Neural progenitor cell (in vitro differentiated cells): Measurements from ENCODE around the gene COX10. TPM values are rescaled to one million over a fixed set of nuclear protein-coding genes. Genes with fewer than 3 reads are reported as not detected.

Experiments
- DNase-seq: peaks from one replicate; pipeline ENCODE4 v3.0.0-alpha.2; 2016; ENCODE audit warnings: low spot score
- H2AFZ ChIP-seq: fragments of 200-600 bp; sonication (generic); replicated peaks from 2 replicates; pipeline ENCODE4 v1.6.1; 2016; ENCODE audit warnings: antibody characterized with exemption
- H3F3A ChIP-seq: fragments of 200-600 bp; sonication (generic); 2 replicates; pipeline ENCODE4 v1.6.1; 2016; ENCODE audit warnings: antibody characterized with exemption, low read depth
- H3K27ac ChIP-seq: fragments of 200-600 bp; sonication (generic); 2 replicates; pipeline ENCODE4 v1.5.1; 2016; ENCODE audit warnings: mild to moderate bottlenecking
- H3K27me3 ChIP-seq: fragments of 200-600 bp; sonication (generic); 2 replicates; pipeline ENCODE4 v1.6.1; 2016; ENCODE audit warnings: mild to moderate bottlenecking, moderate library complexity
- H3K36me3 ChIP-seq: fragments of 200-600 bp; sonication (generic); 2 replicates; pipeline ENCODE4 v1.5.1; 2016
- H3K4me1 ChIP-seq: fragments of 200-600 bp; sonication (generic); 2 replicates; pipeline ENCODE4 v1.6.1; 2016; ENCODE audit warnings: mixed run types
- H3K4me2 ChIP-seq: fragments of 200-600 bp; sonication (generic); 2 replicates; pipeline ENCODE4 v1.6.1; 2016
- H3K4me3 ChIP-seq: fragments of 200-600 bp; sonication (generic); 2 replicates; pipeline ENCODE4 v1.5.1; 2016
- H3K79me2 ChIP-seq: fragments of 200-600 bp; sonication (generic); 2 replicates; pipeline ENCODE4 v1.6.1; 2016; ENCODE audit warnings: low read depth
- H3K9ac ChIP-seq: fragments of 200-600 bp; sonication (generic); 2 replicates; pipeline ENCODE4 v1.6.1; 2016
- H3K9me3 ChIP-seq: fragments of 200-600 bp; sonication (generic); 2 replicates; pipeline ENCODE4 v1.5.1; 2016; ENCODE audit warnings: low read depth
- H4K20me1 ChIP-seq: fragments of 200-600 bp; sonication (generic); 2 replicates; pipeline ENCODE4 v1.6.1; 2016; ENCODE audit warnings: low read depth
- H3K27ac Mint-ChIP-seq: 3 replicates; pipeline ENCODE4 v1.8.0; 2021; ENCODE audit warnings: mixed read lengths
- H3K27me3 Mint-ChIP-seq: 2 replicates; pipeline ENCODE4 v1.8.0; 2022; ENCODE audit warnings: low read depth, mild to moderate bottlenecking, inconsistent platforms, moderate library complexity, mixed read lengths; ENCODE audit not compliant: insufficient read depth
- H3K36me3 Mint-ChIP-seq: 3 replicates; pipeline ENCODE4 v1.8.0; 2021; ENCODE audit warnings: mixed read lengths
- H3K4me1 Mint-ChIP-seq: 3 replicates; pipeline ENCODE4 v1.8.0; 2021; ENCODE audit warnings: mixed read lengths
- H3K4me3 Mint-ChIP-seq: 3 replicates; pipeline ENCODE4 v1.8.0; 2021; ENCODE audit warnings: mild to moderate bottlenecking, moderate library complexity, mixed read lengths
- H3K9me3 Mint-ChIP-seq: 3 replicates; pipeline ENCODE4 v1.8.0; 2020; ENCODE audit warnings: mixed read lengths
- CTCF ChIP-seq: fragments of 200-600 bp; sonication (generic); IDR thresholded peaks from 2 replicates; pipeline ENCODE4 v1.5.1; 2017; ENCODE audit warnings: antibody characterized with exemption, mild to moderate bottlenecking
- EZH2 ChIP-seq: fragments of 200-600 bp; sonication (generic); IDR thresholded peaks from 2 replicates; pipeline ENCODE4 v1.6.1; 2017; ENCODE audit warnings: antibody characterized with exemption, mild to moderate bottlenecking, moderate library complexity
- EZH2phosphoT487 ChIP-seq: fragments of 200-600 bp; sonication (generic); IDR thresholded peaks from 2 replicates; pipeline ENCODE4 v1.6.1; 2017; ENCODE audit warnings: antibody characterized with exemption
- total RNA-seq: library from RNA; depleted of rRNA; stranded (reverse); fragments of >200 nt; gene quantifications from 2 replicates; pipeline ENCODE4 v1.2.3, GENCODE V29; 2015; ENCODE audit warnings: low replicate concordance

The COX10 gene
- total RNA-seq, 1 donor from 2014 or later, result 18.0 TPM

- Histone ChIP-seq H3K27me3 (no peaks in the 10 kb centered on the region), H3K79me2 (peaks cover 12% of the 10 kb centered on the region), H2AFZ (no peak overlapping the region), H3F3A (no peaks in the 10 kb centered on the region), H3K9me3 (no peaks in the 10 kb centered on the region), H4K20me1 (peaks cover 3% of the 10 kb centered on the region), H3K4me3 (no peak overlapping the region), H3K4me1 (peaks cover 4% of the 10 kb centered on the region), H3K4me2 (no peak overlapping the region), H3K27ac (no peak overlapping the region), H3K36me3 (no peaks in the 10 kb centered on the region), H3K9ac (no peak overlapping the region)
- Mint-ChIP-seq H3K36me3 (no peaks in the 10 kb centered on the region), H3K4me3 (no peak overlapping the region), H3K27me3 (no peaks in the 10 kb centered on the region), H3K27ac (no peak overlapping the region), H3K9me3 (no peaks in the 10 kb centered on the region), H3K4me1 (peaks cover 11% of the 10 kb centered on the region)
- no peak for DNase-seq
- TF ChIP-seq CTCF (no peak), EZH2 (no peak), EZH2phosphoT487 (no peak)
Observed at GRCh38 chr17:14095631-14096030, 26.3 kb downstream of the COX10 start.

GRCh38 chr17:14098246-14098645 is 28.9 kb downstream of the COX10 start:
- Histone ChIP-seq H3K4me1 (peaks cover 4% of the 10 kb centered on the region), H3K9ac (no peak overlapping the region), H3K27me3 (no peaks in the 10 kb centered on the region), H3K36me3 (no peaks in the 10 kb centered on the region), H3K9me3 (no peaks in the 10 kb centered on the region), H3K4me3 (no peak overlapping the region), H3K79me2 (peaks cover 7% of the 10 kb centered on the region), H3K27ac (no peak overlapping the region), H3F3A (no peaks in the 10 kb centered on the region), H4K20me1 (peaks cover 3% of the 10 kb centered on the region), H2AFZ (no peak overlapping the region), H3K4me2 (no peak overlapping the region)
- no peak overlapping the region for H3K27ac Mint-ChIP-seq
- TF ChIP-seq EZH2, result no peak
- TF ChIP-seq CTCF, result no peak
- no peak for TF ChIP-seq EZH2phosphoT487
- H3K27me3 Mint-ChIP-seq, result no peaks in the 10 kb centered on the region
- H3K9me3 Mint-ChIP-seq, result no peaks in the 10 kb centered on the region
- DNase-seq, result no peak
- peaks cover 3% of the 10 kb centered on the region for H3K36me3 Mint-ChIP-seq
- no peak overlapping the region for H3K4me3 Mint-ChIP-seq
- H3K4me1 Mint-ChIP-seq, result peaks cover 11% of the 10 kb centered on the region

- Histone ChIP-seq H3K27me3 (no peaks in the 10 kb centered on the region), H3F3A (no peaks in the 10 kb centered on the region), H3K4me3 (no peak overlapping the region), H3K9me3 (no peaks in the 10 kb centered on the region), H3K79me2 (peaks cover 7% of the 10 kb centered on the region), H3K27ac (no peak overlapping the region), H3K4me1 (no peaks in the 10 kb centered on the region), H3K4me2 (no peak overlapping the region), H3K9ac (no peak overlapping the region), H3K36me3 (no peaks in the 10 kb centered on the region), H2AFZ (no peak overlapping the region), H4K20me1 (no peaks in the 10 kb centered on the region)
- Mint-ChIP-seq H3K36me3 (peaks cover 3% of the 10 kb centered on the region), H3K4me3 (no peak overlapping the region), H3K4me1 (no peaks in the 10 kb centered on the region), H3K27ac (no peak overlapping the region), H3K9me3 (no peaks in the 10 kb centered on the region), H3K27me3 (no peaks in the 10 kb centered on the region)
- DNase-seq, result no peak
- TF ChIP-seq EZH2 (no peak), EZH2phosphoT487 (no peak), CTCF (no peak)
Observed at GRCh38 chr17:14101976-14102375, 32.7 kb downstream of the COX10 start.

- Mint-ChIP-seq H3K4me3 (no peak overlapping the region), H3K4me1 (no peaks in the 10 kb centered on the region), H3K9me3 (no peaks in the 10 kb centered on the region), H3K27ac (no peak overlapping the region), H3K27me3 (no peaks in the 10 kb centered on the region), H3K36me3 (peaks cover 3% of the 10 kb centered on the region)
- H3K27ac ChIP-seq, result no peak overlapping the region
- TF ChIP-seq EZH2phosphoT487 (no peak), CTCF (no peak), EZH2 (no peak)
- no peaks in the 10 kb centered on the region for H3K79me2 ChIP-seq
- no peaks in the 10 kb centered on the region for H3K36me3 ChIP-seq
- no peak overlapping the region for H2AFZ ChIP-seq
- H3K9me3 ChIP-seq, result no peaks in the 10 kb centered on the region
- H3K4me3 ChIP-seq, result no peak overlapping the region
- H4K20me1 ChIP-seq, result no peaks in the 10 kb centered on the region
- H3K4me1 ChIP-seq, result no peaks in the 10 kb centered on the region
- no peak overlapping the region for H3K9ac ChIP-seq
- H3K4me2 ChIP-seq, result no peak overlapping the region
- no peaks in the 10 kb centered on the region for H3F3A ChIP-seq
- no peaks in the 10 kb centered on the region for H3K27me3 ChIP-seq
- no peak for DNase-seq
Observed at GRCh38 chr17:14103836-14104235, 34.5 kb downstream of the COX10 start.
